H1 (cell line): Measurements from ENCODE around the gene TBC1D2B. TPM values are rescaled to one million over a fixed set of nuclear protein-coding genes. Genes with fewer than 3 reads are reported as not detected.

ENCODE experiments used
- CTCF ChIA-PET: fragments of 300-600 bp; sonication (Branson Sonifier 250); formaldehyde crosslinking; loops from one replicate; lab custom pipeline; 2021; ENCODE audit not compliant: partially characterized antibody; lab: Charles Lee
- POLR2A ChIA-PET: fragments of 300-600 bp; sonication (Branson Sonifier 250); formaldehyde crosslinking; loops from one replicate; lab custom pipeline; 2021; ENCODE audit warnings: inconsistent platforms; ENCODE audit not compliant: partially characterized antibody; lab: Charles Lee
- DNase-seq, 2 experiments: peaks; one replicate each; pipeline versions ENCODE4 v3.0.0 to v3.0.0-alpha.2; 2010 to 2022; ENCODE audit warnings: low spot score in 2 of 2, low read depth in 1 of 2, mixed read lengths in 1 of 2
- FAIRE-seq: peaks from 2 replicates; lab custom pipeline; 2011; peaks lifted over from hg19 to GRCh38; lab: Jason Lieb, UNC
- H2AFZ ChIP-seq: 2 replicates; pipeline ENCODE4 v1.8.1; 2012; ENCODE audit warnings: low read length, inconsistent platforms
- H2AK5ac ChIP-seq: 2 replicates; pipeline ENCODE4 v1.6.1; 2013; ENCODE audit warnings: low read depth, low read length
- H2BK120ac ChIP-seq: replicated peaks from 2 replicates; pipeline ENCODE3; 2013; ENCODE audit warnings: low read depth, low read length, inconsistent platforms
- H2BK12ac ChIP-seq: 2 replicates; pipeline ENCODE4 v1.6.1; 2013; ENCODE audit warnings: low read depth, low read length
- H2BK15ac ChIP-seq: 2 replicates; pipeline ENCODE4 v1.6.1; 2013; ENCODE audit warnings: low read length
- H2BK20ac ChIP-seq: 2 replicates; pipeline ENCODE4 v1.6.1; 2013; ENCODE audit warnings: low read length
- H2BK5ac ChIP-seq: 2 replicates; pipeline ENCODE4 v1.6.1; 2013; ENCODE audit warnings: low read depth, low read length
- H3K14ac ChIP-seq: 2 replicates; pipeline ENCODE4 v1.6.1; 2013; ENCODE audit warnings: inconsistent platforms; ENCODE audit not compliant: insufficient read length
- H3K18ac ChIP-seq: 2 replicates; pipeline ENCODE4 v1.6.1; 2013; ENCODE audit warnings: low read length; ENCODE audit errors: extremely low read depth
- H3K23ac ChIP-seq: 2 replicates; pipeline ENCODE4 v1.6.1; 2013; ENCODE audit warnings: inconsistent platforms; ENCODE audit not compliant: insufficient read length
- H3K23me2 ChIP-seq: 2 replicates; pipeline ENCODE4 v1.6.1; 2013; ENCODE audit warnings: low read depth, low read length
- H3K27ac ChIP-seq: 2 replicates; pipeline ENCODE4 v1.6.1; 2011; ENCODE audit warnings: low read depth, low read length, inconsistent platforms
- H3K27me3 ChIP-seq, 4 experiments: replicated peaks in 1 of 4; 1 replicate in 1 of 4; 2 replicates in 3 of 4; pipeline versions ENCODE4 v1.6.1 to v1.8.1; 2011 to 2013; ENCODE audit warnings: low read length in 3 of 4, mild to moderate bottlenecking in 3 of 4, inconsistent platforms in 2 of 4, mixed read lengths in 2 of 4, moderate library complexity in 1 of 4; ENCODE audit not compliant: control insufficient read depth in 3 of 4, insufficient read depth in 3 of 4; ENCODE audit errors: extremely low read depth in 1 of 4
- H3K36me3 ChIP-seq, 4 experiments: 2 replicates each; pipeline versions ENCODE4 v1.6.1 to v1.8.1; 2011 to 2013; ENCODE audit warnings: mild to moderate bottlenecking in 4 of 4, low read length in 3 of 4, moderate library complexity in 2 of 4, control low read depth in 1 of 4, inconsistent platforms in 1 of 4; ENCODE audit not compliant: insufficient read depth in 4 of 4, control insufficient read depth in 2 of 4
- H3K4ac ChIP-seq: replicated peaks from 2 replicates; pipeline ENCODE3; 2013; ENCODE audit warnings: low read length, low read depth, mixed read lengths, inconsistent platforms; ENCODE audit not compliant: insufficient read length
- H3K4me1 ChIP-seq, 4 experiments: replicated peaks in 1 of 4; 1 replicate in 1 of 4; 2 replicates in 3 of 4; pipeline versions ENCODE4 v1.6.1 to v1.8.1; 2011 to 2013; ENCODE audit warnings: low read length in 3 of 4, inconsistent platforms in 2 of 4, mixed read lengths in 1 of 4; ENCODE audit not compliant: insufficient read depth in 4 of 4, control insufficient read depth in 3 of 4
- H3K4me2 ChIP-seq, 2 experiments: 2 replicates each; pipeline versions ENCODE4 v1.6.1 to v1.8.1; 2011 to 2013; ENCODE audit warnings: low read depth in 2 of 2, low read length in 2 of 2, control low read depth in 1 of 2, inconsistent platforms in 1 of 2, mild to moderate bottlenecking in 1 of 2; ENCODE audit not compliant: insufficient read depth in 1 of 2
- H3K4me3 ChIP-seq, 4 experiments: fragments of 200-600, 300-600 bp in 1 of 4; sonication (generic), shearing (Covaris generic), sonication (Bioruptor Twin) in 1 of 4; 2 replicates each; pipeline versions ENCODE4 v1.5.1 to v1.8.1; 2011 to 2016; ENCODE audit warnings: low read length in 4 of 4, low read depth in 3 of 4, control low read depth in 2 of 4, inconsistent platforms in 2 of 4, mild to moderate bottlenecking in 2 of 4, mixed read lengths in 1 of 4, moderate library complexity in 1 of 4; ENCODE audit not compliant: insufficient read depth in 2 of 4; ENCODE audit errors: extremely low read depth in 1 of 4
- H3K56ac ChIP-seq: replicated peaks from 2 replicates; pipeline ENCODE3; 2013; ENCODE audit warnings: low read depth, mild to moderate bottlenecking, mixed read lengths, low read length, inconsistent platforms; ENCODE audit not compliant: insufficient read length
- H3K79me1 ChIP-seq: 2 replicates; pipeline ENCODE4 v1.6.1; 2013; ENCODE audit warnings: low read depth, low read length, control low read depth
- H3K79me2 ChIP-seq, 2 experiments: 2 replicates each; pipeline versions ENCODE4 v1.6.1 to v1.8.1; 2012 to 2013; ENCODE audit warnings: low read length in 2 of 2, mild to moderate bottlenecking in 2 of 2, inconsistent platforms in 1 of 2; ENCODE audit not compliant: insufficient read depth in 2 of 2, control insufficient read depth in 1 of 2
- H3K9ac ChIP-seq, 4 experiments: replicated peaks in 1 of 4; 1 replicate in 1 of 4; 2 replicates in 3 of 4; pipeline versions ENCODE4 v1.6.1 to v1.8.1; 2011 to 2013; ENCODE audit warnings: low read depth in 3 of 4, low read length in 3 of 4, control low read depth in 2 of 4, mild to moderate bottlenecking in 2 of 4, moderate library complexity in 2 of 4, inconsistent platforms in 1 of 4; ENCODE audit errors: extremely low read depth in 1 of 4
- H3K9me3 ChIP-seq, 2 experiments: 2 replicates each; pipeline versions ENCODE4 v1.6.1 to v1.8.1; 2012 to 2013; ENCODE audit warnings: mild to moderate bottlenecking in 2 of 2, moderate library complexity in 2 of 2, control low read depth in 1 of 2, inconsistent platforms in 1 of 2, low read depth in 1 of 2, low read length in 1 of 2, mixed read lengths in 1 of 2; ENCODE audit not compliant: insufficient read depth in 2 of 2
- H4K20me1 ChIP-seq, 2 experiments: replicated peaks in 1 of 2; 2 replicates each; pipeline versions ENCODE3 to v1.8.1; 2011 to 2013; ENCODE audit warnings: inconsistent platforms in 2 of 2, low read length in 2 of 2, mild to moderate bottlenecking in 1 of 2; ENCODE audit not compliant: insufficient read depth in 2 of 2, control insufficient read depth in 1 of 2
- H4K5ac ChIP-seq: 2 replicates; pipeline ENCODE4 v1.6.1; 2013; ENCODE audit warnings: low read length, low read depth, mixed read lengths, inconsistent platforms; ENCODE audit not compliant: insufficient read length
- H4K8ac ChIP-seq: 2 replicates; pipeline ENCODE4 v1.8.0; 2013; ENCODE audit warnings: mild to moderate bottlenecking, moderate library complexity, low read length, inconsistent platforms; ENCODE audit not compliant: insufficient read depth; ENCODE audit errors: extremely low read depth
- H4K91ac ChIP-seq: replicated peaks from 2 replicates; pipeline ENCODE3; 2013; ENCODE audit warnings: low read length, mixed read lengths, inconsistent platforms; ENCODE audit not compliant: insufficient read length
- SAP30 ChIP-seq: fragments of 300-600 bp; sonication (generic); IDR thresholded peaks from 2 replicates; pipeline ENCODE4 v1.7.1; 2012; ENCODE audit warnings: low read length, moderate library complexity, mild to moderate bottlenecking, inconsistent platforms; ENCODE audit not compliant: insufficient read depth, insufficient replicate concordance
- WGBS, 2 experiments: shearing (Covaris generic) in 1 of 2; methylation state at CpG; one replicate each; pipeline versions ENCODE4 v1.1.6 to v1.1.7; 2013 to 2015; ENCODE audit warnings: low lambda C conversion rate in 2 of 2, mixed read lengths in 2 of 2, inconsistent platforms in 1 of 2, low coverage in 1 of 2, missing lambda C conversion rate in 1 of 2; ENCODE audit not compliant: insufficient replicate concordance in 2 of 2, insufficient coverage in 1 of 2, insufficient read length in 1 of 2; ENCODE audit errors: extremely low coverage in 1 of 2, missing lambda C conversion rate in 1 of 2; 5-methylcytosine and 5-hydroxymethylcytosine counted together
- polyA plus RNA-seq, 7 experiments: library from polyadenylated mRNA; depleted of rRNA in 3 of 7; stranded (reverse) in 5 of 7; unstranded in 2 of 7; fragments of >200 nt in 5 of 7; fragments of 200-250 nt in 2 of 7; gene quantifications; 1 replicate in 5 of 7; 2 replicates in 1 of 7; 4 replicates in 1 of 7; pipeline versions ENCODE4 v1.2.1 to v1.2.3, GENCODE V29; 2011 to 2013; ENCODE audit warnings: missing spikeins in 2 of 7, mixed read lengths in 2 of 7
- total RNA-seq: library from RNA; stranded (reverse); fragmentation: NEBNext Ultra II Directional; extraction: Animal tissue kit (Norgen Biotek cat#: 25700); gene quantifications from 2 replicates; pipeline ENCODE4 v1.2.1, GENCODE V29; 2021
- TF ChIP-seq, protein P1 (sequence below), 3 experiments: IDR thresholded peaks; 1 replicate in 2 of 3; 2 replicates in 1 of 3; pipeline versions ENCODE4 v1.5.1 to v1.6.1; 2011; ENCODE audit warnings: low read length in 3 of 3, mild to moderate bottlenecking in 3 of 3, inconsistent platforms in 2 of 3, low read depth in 1 of 3, moderate library complexity in 1 of 3; ENCODE audit not compliant: insufficient read depth in 1 of 3; ENCODE audit errors: control extremely low read depth in 1 of 3

The TBC1D2B gene
- total and polyA plus RNA-seq, 2 of the 8 experiments (the other 6 are each of a cell fraction or from before 2014, with no cell fraction given), result 11.9 to 19.5 TPM

GRCh38 chr15:78076231-78077052 is 1.1 kb downstream of the TBC1D2B start:
- Histone ChIP-seq H2BK15ac (peak overlapping the region; percentile 29; the same call in 1 of the 2 replicates), H3K9ac (peak overlapping the region in 3 of 4 experiments; percentile 9 to 52 (median 42); a peak in 3 of 7 replicates), H3K4ac (no peak overlapping the region), H3K4me3 (peak overlapping the region; percentile 61 to 79 (median 72)), H3K56ac (no peak overlapping the region), H4K8ac (peak overlapping the region; percentile 62; the same call in 1 of the 2 replicates), H3K36me3 (no peaks in the 10 kb centered on the region), H4K91ac (peak overlapping the region; percentile 42), H3K9me3 (no peaks in the 10 kb centered on the region), H2BK5ac (peak overlapping the region; percentile 52; the same call in 1 of the 2 replicates), H3K27me3 (no peaks in the 10 kb centered on the region), H3K14ac (no peak overlapping the region), H4K5ac (no peak overlapping the region), H3K27ac (no peak overlapping the region), H3K23me2 (peaks cover 9% of the 10 kb centered on the region), H3K4me2 (peak overlapping the region; percentile 66 to 81), H3K79me1 (peaks cover 4% of the 10 kb centered on the region), H2BK12ac (no peak overlapping the region), H4K20me1 (no peaks in the 10 kb centered on the region), H2AFZ (peak overlapping the region; percentile 70; the same call in 1 of the 2 replicates), H2BK120ac (no peak overlapping the region), H2AK5ac (no peak overlapping the region), H3K23ac (no peak overlapping the region), H3K18ac (peak overlapping the region; percentile 71; the same call in 1 of the 2 replicates), H3K79me2 (peaks cover 0 to 10% of the 10 kb centered on the region in 2 experiments; a peak in 2 of 4 replicates), H3K4me1 (peaks cover 0 to 10% (median 6%) of the 10 kb centered on the region in 4 experiments; a peak in 5 of 7 replicates), H2BK20ac (no peak overlapping the region)
- ChIA-PET POLR2A (no interaction called here), CTCF (interaction anchor here (0.6 to 2.2 kb wide), 12 partner anchors 17 to 228 kb away, joined by 3 to 8 read pairs (median 4); no protein-coding TSS in a partner anchor)
- DNase-seq (no peak), FAIRE-seq (no peak)
- TF ChIP-seq, protein P1, sequence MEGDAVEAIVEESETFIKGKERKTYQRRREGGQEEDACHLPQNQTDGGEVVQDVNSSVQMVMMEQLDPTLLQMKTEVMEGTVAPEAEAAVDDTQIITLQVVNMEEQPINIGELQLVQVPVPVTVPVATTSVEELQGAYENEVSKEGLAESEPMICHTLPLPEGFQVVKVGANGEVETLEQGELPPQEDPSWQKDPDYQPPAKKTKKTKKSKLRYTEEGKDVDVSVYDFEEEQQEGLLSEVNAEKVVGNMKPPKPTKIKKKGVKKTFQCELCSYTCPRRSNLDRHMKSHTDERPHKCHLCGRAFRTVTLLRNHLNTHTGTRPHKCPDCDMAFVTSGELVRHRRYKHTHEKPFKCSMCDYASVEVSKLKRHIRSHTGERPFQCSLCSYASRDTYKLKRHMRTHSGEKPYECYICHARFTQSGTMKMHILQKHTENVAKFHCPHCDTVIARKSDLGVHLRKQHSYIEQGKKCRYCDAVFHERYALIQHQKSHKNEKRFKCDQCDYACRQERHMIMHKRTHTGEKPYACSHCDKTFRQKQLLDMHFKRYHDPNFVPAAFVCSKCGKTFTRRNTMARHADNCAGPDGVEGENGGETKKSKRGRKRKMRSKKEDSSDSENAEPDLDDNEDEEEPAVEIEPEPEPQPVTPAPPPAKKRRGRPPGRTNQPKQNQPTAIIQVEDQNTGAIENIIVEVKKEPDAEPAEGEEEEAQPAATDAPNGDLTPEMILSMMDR (IDR thresholded peaks at IDR 0.05; ENCODE audit: control extremely low read depth in 1 of 3, insufficient read depth in 1 of 3, low read depth in 1 of 3, low read length in 3 of 3), result peak in 2 of 3 experiments; percentile 17 to 23; a peak in 2 of 4 replicates
- TF ChIP-seq SAP30, result no peak
- 59% methylated on average over 16 of the region's 17 CpGs; no CpG with 5 or more reads in 1 of the 2 experiments for WGBS, 2 experiments
